A673 (cell line): ENCODE measurements around the gene TAF6L.

Experiments
- CTCF ChIP-seq: fragments of 300-800, 200-600 bp; sonication (generic); conservative IDR thresholded peaks from 2 replicates; pipeline ENCODE4 v1.5.1; 2017; ENCODE audit warnings: low read depth, mild to moderate bottlenecking, antibody characterized with exemption, low read length, moderate library complexity, mixed read lengths
- EZH2 ChIP-seq: fragments of 200-600 bp; sonication (generic); IDR thresholded peaks from 2 replicates; pipeline ENCODE4 v1.6.1; 2017; ENCODE audit warnings: borderline replicate concordance, low read depth, mild to moderate bottlenecking, mixed read lengths, antibody characterized with exemption, low read length; ENCODE audit not compliant: poor library complexity, severe bottlenecking

GRCh38 chr11:62753736-62754603 lies 17.2 kb upstream of the TAF6L start, which contains the start of gene ZBTB3:
- TF ChIP-seq CTCF (no peak), EZH2 (no peak)
